Immature natural killer cell (primary cell): ENCODE measurements around the gene PTPRK. TPM values are rescaled to one million over a fixed set of nuclear protein-coding genes. Genes with fewer than 3 reads are reported as not detected.
"Not testable (repeated sequence)": the region's sequence is repeated elsewhere in the genome, so short reads cannot be mapped to it uniquely, and the experiment has no call there.

ENCODE experiments used
- DNase-seq, 3 donors: peaks; one replicate each; pipeline ENCODE4 v3.0.0; 2022; ENCODE audit warnings: mixed read lengths in 1 of 3
- H3K27ac Mint-ChIP-seq, 6 donors: one replicate each; pipeline ENCODE4 v1.8.0; 2020; ENCODE audit warnings: mixed read lengths in 6 of 6, mild to moderate bottlenecking in 5 of 6, inconsistent platforms in 4 of 6, moderate library complexity in 3 of 6
- H3K27me3 Mint-ChIP-seq, 3 donors: one replicate each; pipeline ENCODE4 v1.8.0; 2020 to 2021; ENCODE audit warnings: low read depth in 3 of 3, mild to moderate bottlenecking in 3 of 3, mixed read lengths in 3 of 3, moderate library complexity in 3 of 3, inconsistent platforms in 1 of 3
- H3K36me3 Mint-ChIP-seq, 3 donors: one replicate each; pipeline ENCODE4 v1.8.0; 2020; ENCODE audit warnings: mixed read lengths in 3 of 3, inconsistent platforms in 2 of 3, mild to moderate bottlenecking in 2 of 3
- H3K4me1 Mint-ChIP-seq, 2 donors: one replicate each; pipeline ENCODE4 v1.8.0; 2020; ENCODE audit warnings: inconsistent platforms in 2 of 2, mild to moderate bottlenecking in 2 of 2, mixed read lengths in 2 of 2, moderate library complexity in 1 of 2
- H3K4me3 Mint-ChIP-seq, 5 donors: one replicate each; pipeline ENCODE4 v1.8.0; 2020; ENCODE audit warnings: mild to moderate bottlenecking in 5 of 5, mixed read lengths in 5 of 5, inconsistent platforms in 3 of 5, moderate library complexity in 3 of 5
- H3K9me3 Mint-ChIP-seq, 6 donors: one replicate each; pipeline ENCODE4 v1.8.0; 2020; ENCODE audit warnings: mild to moderate bottlenecking in 6 of 6, mixed read lengths in 6 of 6, inconsistent platforms in 4 of 6, moderate library complexity in 3 of 6
- polyA plus RNA-seq, 3 donors: library from polyadenylated mRNA; unstranded; fragments of 300-500 nt; fragmentation: Illumina TruSeq; gene quantifications; one replicate each; pipeline ENCODE4 v1.2.3, GENCODE V29; 2021

PTPRK gene
- polyA plus RNA-seq, 3 donors from 2014 or later: not detected

- Mint-ChIP-seq H3K27ac (no peak overlapping the region), H3K9me3 (peaks cover 0 to 2% (median 0%) of the 10 kb centered on the region in 6 donors), H3K36me3 (peaks cover 0 to 5% (median 0%) of the 10 kb centered on the region in 3 donors), H3K4me1 (no peaks in the 10 kb centered on the region), H3K4me3 (no peak overlapping the region), H3K27me3 (peaks cover 0 to 3% (median 0%) of the 10 kb centered on the region in 3 donors)
- no peak for DNase-seq
These were observed 528.3 kb downstream of the PTPRK start for GRCh38 chr6:127992144-127992543.

- Mint-ChIP-seq H3K27ac (peak overlapping the region in 1 of 6 donors; percentile 37), H3K4me1 (no peaks in the 10 kb centered on the region)
These were observed 530.3 kb downstream of the PTPRK start for GRCh38 chr6:127990074-127990473.

GRCh38 chr6:127980996-127981395 lies 539.4 kb downstream of the PTPRK start:
- DNase-seq: no peak
- Mint-ChIP-seq H3K27me3 (no peaks in the 10 kb centered on the region), H3K4me3 (no peak overlapping the region), H3K36me3 (no peaks in the 10 kb centered on the region), H3K9me3 (peaks cover 0 to 4% (median 0%) of the 10 kb centered on the region in 6 donors), H3K27ac (no peak overlapping the region), H3K4me1 (peaks cover 0 to 6% of the 10 kb centered on the region in 2 donors)

More at GRCh38 chr6:127990074-127990473, 530.3 kb downstream of the PTPRK start:
- Mint-ChIP-seq H3K36me3 (peaks cover 0 to 5% (median 0%) of the 10 kb centered on the region in 3 donors), H3K4me3 (no peak overlapping the region), H3K9me3 (peaks cover 0 to 2% (median 0%) of the 10 kb centered on the region in 6 donors), H3K27me3 (no peaks in the 10 kb centered on the region)
- no peak for DNase-seq

GRCh38 chr6:127978185-127978584 lies 542.2 kb downstream of the PTPRK start:
- not testable (repeated sequence) for DNase-seq, H3K9me3 Mint-ChIP-seq, H3K4me3 Mint-ChIP-seq, H3K27me3 Mint-ChIP-seq, H3K27ac Mint-ChIP-seq, H3K36me3 Mint-ChIP-seq
- peaks cover 0 to 17% of the 10 kb centered on the region in 2 donors for H3K4me1 Mint-ChIP-seq

GRCh38 chr6:127976796-127977195 lies 543.6 kb downstream of the PTPRK start:
- Mint-ChIP-seq H3K27me3 (peaks cover 0 to 3% (median 0%) of the 10 kb centered on the region in 3 donors), H3K27ac (no peak overlapping the region), H3K4me3 (no peak overlapping the region), H3K4me1 (peaks cover 13 to 31% of the 10 kb centered on the region in 2 donors), H3K36me3 (no peaks in the 10 kb centered on the region), H3K9me3 (peaks cover 0 to 4% (median 0%) of the 10 kb centered on the region in 6 donors)
- DNase-seq: no peak

- Mint-ChIP-seq H3K27ac (no peak overlapping the region), H3K4me3 (no peak overlapping the region), H3K4me1 (peaks cover 18 to 37% of the 10 kb centered on the region in 2 donors), H3K9me3 (peaks cover 0 to 2% (median 0%) of the 10 kb centered on the region in 6 donors), H3K36me3 (no peaks in the 10 kb centered on the region), H3K27me3 (peaks cover 0 to 3% (median 0%) of the 10 kb centered on the region in 3 donors)
- DNase-seq: no peak
These were observed 544.3 kb downstream of the PTPRK start for GRCh38 chr6:127976111-127976510.

- no peaks in the 10 kb centered on the region for H3K36me3 Mint-ChIP-seq
- no peak for DNase-seq
- H3K9me3 Mint-ChIP-seq: no peaks in the 10 kb centered on the region
- peak overlapping the region in 2 of 6 donors; percentile 13 to 53 for H3K27ac Mint-ChIP-seq
- H3K4me3 Mint-ChIP-seq: peak overlapping the region in 3 of 5 donors; percentile 3 to 71 (median 36)
- H3K27me3 Mint-ChIP-seq: peaks cover 0 to 3% (median 0%) of the 10 kb centered on the region in 3 donors
- H3K4me1 Mint-ChIP-seq: peaks cover 19 to 43% of the 10 kb centered on the region in 2 donors
These were observed 547.6 kb downstream of the PTPRK start for GRCh38 chr6:127972815-127973214.

GRCh38 chr6:127971945-127972391 lies 548.4 kb downstream of the PTPRK start:
- peaks cover 0 to 3% (median 0%) of the 10 kb centered on the region in 3 donors for H3K27me3 Mint-ChIP-seq
- no peaks in the 10 kb centered on the region for H3K36me3 Mint-ChIP-seq
- DNase-seq: peak; percentile 31 to 48 (median 38)
- H3K9me3 Mint-ChIP-seq: no peaks in the 10 kb centered on the region
- peaks cover 19 to 46% of the 10 kb centered on the region in 2 donors for H3K4me1 Mint-ChIP-seq
- peak overlapping the region; percentile 32 to 86 (median 66) for H3K27ac Mint-ChIP-seq
- peak overlapping the region; percentile 48 to 86 (median 71) for H3K4me3 Mint-ChIP-seq

- DNase-seq: no peak
- peak overlapping the region in 3 of 5 donors; percentile 48 to 86 (median 71) for H3K4me3 Mint-ChIP-seq
- no peaks in the 10 kb centered on the region for H3K36me3 Mint-ChIP-seq
- peaks cover 19 to 46% of the 10 kb centered on the region in 2 donors for H3K4me1 Mint-ChIP-seq
- peak overlapping the region; percentile 25 to 86 (median 52) for H3K27ac Mint-ChIP-seq
- no peaks in the 10 kb centered on the region for H3K9me3 Mint-ChIP-seq
- peaks cover 0 to 5% (median 0%) of the 10 kb centered on the region in 3 donors for H3K27me3 Mint-ChIP-seq
These were observed 549.0 kb downstream of the PTPRK start for GRCh38 chr6:127971386-127971785.

GRCh38 chr6:127969701-127970100 lies 550.7 kb downstream of the PTPRK start:
- no peaks in the 10 kb centered on the region for H3K9me3 Mint-ChIP-seq
- H3K4me1 Mint-ChIP-seq: peaks cover 19 to 46% of the 10 kb centered on the region in 2 donors
- no peaks in the 10 kb centered on the region for H3K36me3 Mint-ChIP-seq
- peaks cover 0 to 5% (median 0%) of the 10 kb centered on the region in 3 donors for H3K27me3 Mint-ChIP-seq
- peak overlapping the region in 1 of 6 donors; percentile 47 for H3K27ac Mint-ChIP-seq
- no peak overlapping the region for H3K4me3 Mint-ChIP-seq
- no peak for DNase-seq

GRCh38 chr6:127968394-127968793 lies 552.0 kb downstream of the PTPRK start:
- Mint-ChIP-seq H3K4me1 (peaks cover 19 to 36% of the 10 kb centered on the region in 2 donors), H3K27me3 (peaks cover 0 to 2% (median 0%) of the 10 kb centered on the region in 3 donors), H3K9me3 (no peaks in the 10 kb centered on the region), H3K36me3 (no peaks in the 10 kb centered on the region), H3K27ac (no peak overlapping the region), H3K4me3 (no peak overlapping the region)
- DNase-seq: no peak

- Mint-ChIP-seq H3K4me1 (peaks cover 15 to 31% of the 10 kb centered on the region in 2 donors), H3K36me3 (no peaks in the 10 kb centered on the region), H3K27ac (peak overlapping the region in 1 of 6 donors; percentile 39), H3K4me3 (no peak overlapping the region), H3K27me3 (peaks cover 0 to 2% (median under 1%) of the 10 kb centered on the region in 3 donors), H3K9me3 (no peaks in the 10 kb centered on the region)
- DNase-seq: no peak
These were observed 552.7 kb downstream of the PTPRK start for GRCh38 chr6:127967708-127968107.

- no peaks in the 10 kb centered on the region for H3K36me3 Mint-ChIP-seq
- H3K27me3 Mint-ChIP-seq: peaks cover 0 to 3% (median 3%) of the 10 kb centered on the region in 3 donors
- H3K9me3 Mint-ChIP-seq: no peaks in the 10 kb centered on the region
- peaks cover 4 to 20% of the 10 kb centered on the region in 2 donors for H3K4me1 Mint-ChIP-seq
- H3K27ac Mint-ChIP-seq: no peak overlapping the region
- no peak overlapping the region for H3K4me3 Mint-ChIP-seq
- DNase-seq: no peak
These were observed 553.8 kb downstream of the PTPRK start for GRCh38 chr6:127966616-127967015.

GRCh38 chr6:127963495-127963894 lies 556.9 kb downstream of the PTPRK start:
- Mint-ChIP-seq H3K9me3 (peaks cover 0 to 2% (median 0%) of the 10 kb centered on the region in 6 donors), H3K4me3 (no peak overlapping the region), H3K27me3 (peaks cover 0 to 5% (median 3%) of the 10 kb centered on the region in 3 donors), H3K36me3 (no peaks in the 10 kb centered on the region), H3K4me1 (peaks cover 0 to 9% of the 10 kb centered on the region in 2 donors), H3K27ac (no peak overlapping the region)
- no peak for DNase-seq
